Activated naive CD4-positive, alpha-beta T cell treated with anti-CD3 and anti-CD28 coated beads, Interleukin-2, amount 50 U/mL, for 72 hours (primary cell): ENCODE data around the gene BNIP3. TPM values are rescaled to one million over a fixed set of nuclear protein-coding genes. Genes with fewer than 3 reads are reported as not detected.

Experiments used
- total RNA-seq, 2 donors: library from RNA; stranded (reverse); gene quantifications; one replicate each; pipeline ENCODE4 v1.2.3, GENCODE V29; 2022

BNIP3 gene
- total RNA-seq, 2 donors from 2014 or later: 21.4 to 182 TPM

Other genes with a start within 250 kb of the BNIP3 start
- gene PPP2R2D, start 80.9 kb downstream of the BNIP3 start, total RNA-seq: 10 to 100 TPM; 36.2 to 41.6 TPM
- gene JAKMIP3, start 84.0 kb upstream of the BNIP3 start, total RNA-seq: 1 to 10 TPM in 1 of 2 donors, under 1 TPM in 1; 0.82 to 1.6 TPM
- gene DPYSL4, start 205.0 kb upstream of the BNIP3 start, total RNA-seq: 10 to 100 TPM in 1 of 2 donors, 1 to 10 TPM in 1; 2.8 to 65.2 TPM